GM23248 (cell line): ENCODE measurements around the gene UBN1. TPM values are rescaled to one million over a fixed set of nuclear protein-coding genes. Genes with fewer than 3 reads are reported as not detected.

Experiments used
- DNase-seq: peaks from one replicate; pipeline ENCODE4 v3.0.0-alpha.2; 2015
- H2AFZ ChIP-seq: fragments of 200-600 bp; sonication (generic); 2 replicates; pipeline ENCODE4 v1.6.1; 2016; ENCODE audit warnings: antibody characterized with exemption
- H3F3A ChIP-seq: fragments of 200-600 bp; sonication (generic); 2 replicates; pipeline ENCODE4 v1.6.1; 2016; ENCODE audit warnings: mild to moderate bottlenecking, antibody characterized with exemption, mixed run types; ENCODE audit not compliant: insufficient read depth
- H3K27ac ChIP-seq: fragments of 200-600 bp; sonication (generic); 2 replicates; pipeline ENCODE4 v1.5.1; 2016; ENCODE audit warnings: mild to moderate bottlenecking
- H3K27me3 ChIP-seq: fragments of 200-600 bp; sonication (generic); replicated peaks from 2 replicates; pipeline ENCODE4 v1.6.1; 2016; ENCODE audit warnings: mild to moderate bottlenecking; ENCODE audit not compliant: insufficient read depth
- H3K36me3 ChIP-seq: fragments of 200-600 bp; sonication (generic); 2 replicates; pipeline ENCODE4 v1.6.1; 2016; ENCODE audit warnings: low read depth, mild to moderate bottlenecking
- H3K4me1 ChIP-seq: fragments of 200-600 bp; sonication (generic); 2 replicates; pipeline ENCODE4 v1.6.1; 2016; ENCODE audit warnings: mild to moderate bottlenecking; ENCODE audit not compliant: insufficient read depth
- H3K4me2 ChIP-seq: fragments of 200-600 bp; sonication (generic); one replicate; pipeline ENCODE4 v1.6.1; 2016; ENCODE audit warnings: mild to moderate bottlenecking; ENCODE audit not compliant: unreplicated experiment
- H3K4me3 ChIP-seq: fragments of 200-600 bp; sonication (generic); 2 replicates; pipeline ENCODE4 v1.5.1; 2016; ENCODE audit warnings: mild to moderate bottlenecking
- H3K79me2 ChIP-seq: fragments of 200-600 bp; sonication (generic); 2 replicates; pipeline ENCODE4 v1.6.1; 2016; ENCODE audit warnings: mild to moderate bottlenecking; ENCODE audit not compliant: insufficient read depth
- H3K9ac ChIP-seq: fragments of 200-600 bp; sonication (generic); 2 replicates; pipeline ENCODE4 v1.6.1; 2016; ENCODE audit warnings: mild to moderate bottlenecking
- H3K9me2 ChIP-seq: fragments of 200-600 bp; sonication (generic); 2 replicates; pipeline ENCODE4 v1.6.1; 2016; ENCODE audit warnings: mixed run types, mild to moderate bottlenecking, moderate library complexity; ENCODE audit not compliant: insufficient read depth
- H3K9me3 ChIP-seq: fragments of 200-600 bp; sonication (generic); one replicate; pipeline ENCODE4 v1.6.1; 2017; ENCODE audit warnings: low read depth
- H4K20me1 ChIP-seq: fragments of 200-600 bp; sonication (generic); 2 replicates; pipeline ENCODE4 v1.6.0; 2016; ENCODE audit not compliant: insufficient read depth
- EZH2 ChIP-seq: fragments of 200-600 bp; sonication (generic); IDR thresholded peaks from 2 replicates; pipeline ENCODE4 v1.6.1; 2018; ENCODE audit warnings: antibody characterized with exemption, mild to moderate bottlenecking; ENCODE audit not compliant: insufficient read depth, poor library complexity, severe bottlenecking
- EZH2phosphoT487 ChIP-seq: fragments of 200-600 bp; sonication (generic); IDR thresholded peaks from 2 replicates; pipeline ENCODE4 v1.6.1; 2018; ENCODE audit warnings: antibody characterized with exemption, moderate library complexity, mild to moderate bottlenecking, low read depth; ENCODE audit not compliant: insufficient read depth
- WGBS, 2 experiments: methylation state at CpG; one replicate each; pipeline ENCODE4 v1.1.6; 2015 to 2017; ENCODE audit warnings: low lambda C conversion rate in 2 of 2, low coverage in 1 of 2; ENCODE audit errors: missing lambda C conversion rate in 2 of 2; 5-methylcytosine and 5-hydroxymethylcytosine counted together
- in situ Hi-C: fragments of 300-500 bp; cut with MboI; formaldehyde crosslinking; loops from 2 replicates; pipeline ENCODE4 v1.15.0; 2020
- polyA plus RNA-seq: library from polyadenylated mRNA; unstranded; fragments of >200 nt; fragmentation: Nextera tagmentation; extraction: Ambion mirVana; gene quantifications from 2 replicates; pipeline ENCODE4 v1.2.1, GENCODE V29; 2016
- total RNA-seq: library from RNA; depleted of rRNA; stranded (reverse); fragments of >200 nt; shearing (Covaris generic); gene quantifications from 2 replicates; pipeline ENCODE4 v1.2.3, GENCODE V29; 2014

Gene UBN1
- total and polyA plus RNA-seq, 2 experiments from 2014 or later, result 9.9 to 16.4 TPM

DNA sequence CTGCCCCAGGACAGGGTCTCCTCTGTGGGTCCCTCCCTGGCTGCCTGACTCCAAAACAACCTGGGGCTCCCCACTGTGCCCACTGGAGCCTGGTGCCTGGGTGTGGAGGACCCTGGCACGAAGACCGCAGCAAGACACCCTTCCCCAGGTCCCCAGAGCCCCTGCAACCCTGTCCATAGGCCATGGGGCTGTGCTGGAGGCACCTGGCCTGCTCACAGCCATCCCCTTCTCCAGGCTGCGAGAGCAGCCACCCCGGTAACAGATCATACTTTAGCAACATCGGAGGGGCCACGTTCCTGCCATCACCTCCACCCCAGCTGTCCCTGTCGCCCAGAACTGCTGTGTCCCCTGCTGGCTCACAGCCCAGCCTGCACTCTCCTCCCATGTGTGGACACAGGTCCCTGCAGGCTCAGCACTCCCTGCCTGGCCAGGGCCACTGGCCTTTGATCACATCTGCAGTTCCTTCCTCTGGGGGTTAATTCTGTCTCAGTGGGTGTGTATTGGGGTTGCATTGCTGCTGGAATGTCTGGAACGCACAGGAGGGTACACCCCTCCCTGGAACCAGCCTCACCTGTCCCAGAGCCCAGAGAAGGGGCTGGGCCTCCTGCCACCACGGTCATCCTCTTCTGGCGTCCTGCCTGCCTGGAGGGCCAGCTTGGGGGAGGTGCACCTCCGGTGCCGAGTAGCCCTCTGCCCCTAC lies 77.5 kb downstream of the UBN1 start:
- Histone ChIP-seq H3K9me2 (no peaks in the 10 kb centered on the region), H3K79me2 (no peaks in the 10 kb centered on the region), H3K9me3 (no peaks in the 10 kb centered on the region), H2AFZ (no peak overlapping the region), H3F3A (no peaks in the 10 kb centered on the region), H3K4me1 (no peaks in the 10 kb centered on the region), H3K36me3 (no peaks in the 10 kb centered on the region), H3K27me3 (no peaks in the 10 kb centered on the region), H4K20me1 (no peaks in the 10 kb centered on the region), H3K27ac (no peak overlapping the region), H3K9ac (no peak overlapping the region), H3K4me2 (no peak overlapping the region), H3K4me3 (no peak overlapping the region)
- no peak for TF ChIP-seq EZH2
- no peak for TF ChIP-seq EZH2phosphoT487
- in situ Hi-C loops, result no loop called here
- DNase-seq, result no peak
- WGBS, 2 experiments, result 50 to 52% methylated on average over 12 of the region's 12 CpGs

DNA sequence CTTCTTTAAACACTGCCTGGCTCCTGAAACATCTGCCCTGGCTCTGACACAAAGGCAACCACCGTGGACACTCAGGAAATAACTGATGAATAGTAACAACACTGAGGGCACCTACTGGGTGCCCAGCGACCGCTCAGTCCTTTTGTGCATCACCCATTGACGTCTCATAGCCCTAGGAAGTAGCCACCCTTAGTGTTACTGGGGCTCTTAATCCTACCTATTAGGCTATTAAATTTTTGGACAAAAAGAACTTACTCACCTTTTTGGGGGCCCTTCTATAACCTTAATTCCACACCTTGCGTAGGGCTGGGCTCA lies 78.0 kb downstream of the UBN1 start:
- in situ Hi-C loops, result no loop called here
- Histone ChIP-seq H3K4me2 (no peak overlapping the region), H3K27me3 (no peaks in the 10 kb centered on the region), H2AFZ (no peak overlapping the region), H3F3A (no peaks in the 10 kb centered on the region), H3K9me2 (no peaks in the 10 kb centered on the region), H3K36me3 (no peaks in the 10 kb centered on the region), H4K20me1 (no peaks in the 10 kb centered on the region), H3K4me3 (no peak overlapping the region), H3K9ac (no peak overlapping the region), H3K79me2 (no peaks in the 10 kb centered on the region), H3K4me1 (no peaks in the 10 kb centered on the region), H3K27ac (no peak overlapping the region), H3K9me3 (no peaks in the 10 kb centered on the region)
- 64 to 65% methylated on average over 5 of the region's 5 CpGs for WGBS, 2 experiments
- TF ChIP-seq EZH2phosphoT487 (no peak), EZH2 (no peak)
- DNase-seq, result no peak

DNA sequence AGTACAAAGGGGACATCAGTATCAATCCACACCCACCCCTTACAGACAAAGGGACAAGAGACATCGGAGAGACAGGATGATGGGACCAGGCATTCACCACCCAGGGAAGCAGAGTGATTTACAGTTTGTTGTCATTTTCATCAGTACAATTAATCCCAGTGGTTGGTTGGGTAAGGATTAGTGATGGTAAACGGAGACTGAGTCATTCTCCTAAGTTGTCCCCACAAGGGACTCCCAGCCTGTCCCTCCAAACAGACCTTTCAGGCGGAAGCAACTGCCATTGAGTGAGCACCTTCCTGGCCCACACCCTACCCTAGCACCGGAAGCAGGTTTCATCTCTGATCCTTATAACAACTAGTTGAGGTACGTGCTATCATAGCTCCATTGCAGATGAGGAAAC lies 78.5 kb downstream of the UBN1 start:
- Histone ChIP-seq H3F3A (no peaks in the 10 kb centered on the region), H3K27ac (no peak overlapping the region), H3K9me2 (no peaks in the 10 kb centered on the region), H4K20me1 (no peaks in the 10 kb centered on the region), H3K9ac (no peak overlapping the region), H3K4me2 (no peak overlapping the region), H3K79me2 (no peaks in the 10 kb centered on the region), H3K4me1 (no peaks in the 10 kb centered on the region), H3K4me3 (no peak overlapping the region), H3K27me3 (no peaks in the 10 kb centered on the region), H3K36me3 (no peaks in the 10 kb centered on the region), H2AFZ (no peak overlapping the region), H3K9me3 (no peaks in the 10 kb centered on the region)
- TF ChIP-seq EZH2 (no peak), EZH2phosphoT487 (no peak)
- 76 to 79% methylated on average over 5 of the region's 5 CpGs for WGBS, 2 experiments
- DNase-seq, result no peak
- in situ Hi-C loops, result no loop called here

DNA sequence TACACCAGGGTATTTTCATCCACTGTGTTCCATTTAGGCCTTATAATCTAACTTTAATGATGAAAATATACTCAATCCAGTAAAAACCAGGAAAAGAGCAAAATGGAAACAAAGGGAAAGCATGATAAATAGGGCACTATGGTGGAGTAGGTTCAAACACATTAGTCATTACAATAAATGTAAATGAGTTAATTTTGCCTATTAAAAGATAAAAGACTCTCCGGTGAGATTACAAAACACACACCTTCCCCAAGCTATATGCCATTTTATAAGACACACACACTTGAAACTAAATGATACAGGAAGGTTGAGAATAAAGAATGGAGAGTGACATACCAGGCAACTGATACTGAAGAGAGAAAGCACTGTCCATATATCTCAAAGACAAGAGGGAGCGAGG lies 79.6 kb downstream of the UBN1 start:
- Histone ChIP-seq H3K9ac (no peak overlapping the region), H3K4me3 (no peak overlapping the region), H2AFZ (no peak overlapping the region), H3K79me2 (no peaks in the 10 kb centered on the region), H3K36me3 (no peaks in the 10 kb centered on the region), H3K9me2 (no peaks in the 10 kb centered on the region), H3K9me3 (no peaks in the 10 kb centered on the region), H3K27me3 (no peaks in the 10 kb centered on the region), H3K4me1 (no peaks in the 10 kb centered on the region), H4K20me1 (no peaks in the 10 kb centered on the region), H3K27ac (no peak overlapping the region), H3K4me2 (no peak overlapping the region), H3F3A (no peaks in the 10 kb centered on the region)
- no peak for TF ChIP-seq EZH2phosphoT487
- TF ChIP-seq EZH2, result no peak
- in situ Hi-C loops, result no loop called here
- WGBS, 2 experiments, result 95 to 100% methylated on average over 2 of the region's 2 CpGs
- DNase-seq, result no peak

DNA sequence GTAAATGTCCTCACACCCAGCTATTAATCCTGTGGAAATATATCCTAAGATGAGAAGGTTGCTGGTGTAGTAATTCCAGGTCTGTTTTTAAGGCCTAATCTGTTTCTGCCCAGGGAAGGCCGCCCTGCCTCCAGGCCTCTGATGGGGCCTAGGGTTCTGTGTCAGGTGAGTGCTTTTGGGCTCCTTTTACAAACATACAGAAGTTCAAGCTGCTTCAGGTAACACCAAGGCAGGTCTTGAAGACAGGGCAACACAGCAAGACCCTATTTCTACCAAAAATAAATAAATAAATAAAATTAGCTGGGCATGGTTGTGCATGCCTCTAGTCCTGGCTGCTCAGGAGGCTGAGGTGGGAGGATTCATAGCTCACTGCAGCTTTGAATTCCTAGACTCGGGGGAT lies 80.4 kb downstream of the UBN1 start:
- Histone ChIP-seq H2AFZ (no peak overlapping the region), H3K27me3 (no peaks in the 10 kb centered on the region), H3K27ac (no peak overlapping the region), H3K4me2 (no peak overlapping the region), H3K36me3 (no peaks in the 10 kb centered on the region), H3K4me1 (no peaks in the 10 kb centered on the region), H3K9ac (no peak overlapping the region), H3K9me3 (no peaks in the 10 kb centered on the region), H3K79me2 (no peaks in the 10 kb centered on the region), H4K20me1 (no peaks in the 10 kb centered on the region), H3F3A (no peaks in the 10 kb centered on the region), H3K9me2 (no peaks in the 10 kb centered on the region), H3K4me3 (no peak overlapping the region)
- TF ChIP-seq EZH2, result no peak
- no peak for TF ChIP-seq EZH2phosphoT487
- no peak for DNase-seq
- WGBS, 2 experiments, result 50 to 55% methylated on average over 2 of the region's 2 CpGs
- in situ Hi-C loops, result no loop called here
